ENCODE data around the gene OR2T6.
"Not testable (repeated sequence)": the region's sequence is repeated elsewhere in the genome, so short reads cannot be mapped to it uniquely, and the experiment has no call there.

The OR2T6 gene

GRCh38 chr1:248404024-248404423 lies 28.5 kb downstream of the OR2T6 start:
- H3K4me3 ChIP-seq (ENCODE audit: low read length) = no peak overlapping the region
- TF ChIP-seq CTCF (IDR thresholded peaks at IDR 0.05; ENCODE audit: insufficient read depth, low read depth, low read length, missing control alignments) = no peak
- peak; percentile 11 for DNase-seq (ENCODE audit: low read depth)

GRCh38 chr1:248406721-248407692 lies 31.5 kb downstream of the OR2T6 start:
- TF ChIP-seq CTCF (IDR thresholded peaks at IDR 0.05; ENCODE audit: insufficient read depth, low read depth, low read length, missing control alignments) = no peak
- no peak for DNase-seq (ENCODE audit: low read depth)
- H3K4me3 ChIP-seq (ENCODE audit: low read length) = no peak overlapping the region

- TF ChIP-seq CTCF (IDR thresholded peaks at IDR 0.05; ENCODE audit: insufficient read depth, low read depth, low read length, missing control alignments) = no peak
- H3K4me3 ChIP-seq (ENCODE audit: low read length) = no peak overlapping the region
- no peak for DNase-seq (ENCODE audit: low read depth)
Measured at GRCh38 chr1:248416226-248416625, 40.7 kb downstream of the OR2T6 start.

- no peak for DNase-seq (ENCODE audit: low read depth)
- H3K4me3 ChIP-seq (ENCODE audit: low read length) = no peak overlapping the region
- TF ChIP-seq CTCF (IDR thresholded peaks at IDR 0.05; ENCODE audit: insufficient read depth, low read depth, low read length, missing control alignments) = no peak
Measured at GRCh38 chr1:248417854-248418253, 42.3 kb downstream of the OR2T6 start.

- H3K4me3 ChIP-seq (ENCODE audit: low read length) = no peak overlapping the region
- no peak for DNase-seq (ENCODE audit: low read depth)
- TF ChIP-seq CTCF (IDR thresholded peaks at IDR 0.05; ENCODE audit: insufficient read depth, low read depth, low read length, missing control alignments) = no peak
Measured at GRCh38 chr1:248421384-248421783, 45.8 kb downstream of the OR2T6 start.

- H3K4me3 ChIP-seq (ENCODE audit: low read length); DNase-seq (ENCODE audit: low read depth): not testable (repeated sequence)
Measured at GRCh38 chr1:248427526-248428191, 52.1 kb downstream of the OR2T6 start.

- not testable (repeated sequence) for DNase-seq (ENCODE audit: low read depth)
Measured at GRCh38 chr1:248428192-248428533, 52.6 kb downstream of the OR2T6 start.

GRCh38 chr1:248431683-248432082 lies 56.1 kb downstream of the OR2T6 start:
- not testable (repeated sequence) for DNase-seq (ENCODE audit: low read depth); H3K4me3 ChIP-seq (ENCODE audit: low read length)

More at GRCh38 chr1:248428192-248428533, 52.6 kb downstream of the OR2T6 start:
- H3K4me3 ChIP-seq (ENCODE audit: low read length) = not testable (repeated sequence)

GRCh38 chr1:248432201-248432600 lies 56.7 kb downstream of the OR2T6 start:
- DNase-seq (ENCODE audit: low read depth); H3K4me3 ChIP-seq (ENCODE audit: low read length): not testable (repeated sequence)

GRCh38 chr1:248433811-248434415 lies 58.4 kb downstream of the OR2T6 start:
- H3K4me3 ChIP-seq (ENCODE audit: low read length); DNase-seq (ENCODE audit: low read depth): not testable (repeated sequence)

GRCh38 chr1:248434913-248435312 lies 59.4 kb downstream of the OR2T6 start:
- not testable (repeated sequence) for DNase-seq (ENCODE audit: low read depth); H3K4me3 ChIP-seq (ENCODE audit: low read length)

GRCh38 chr1:248436303-248436702 lies 60.8 kb downstream of the OR2T6 start:
- DNase-seq (ENCODE audit: low read depth); H3K4me3 ChIP-seq (ENCODE audit: low read length): not testable (repeated sequence)
